GM23338 (cell line): ENCODE data around the gene ARHGAP10. TPM values are rescaled to one million over a fixed set of nuclear protein-coding genes. Genes with fewer than 3 reads are reported as not detected.

ENCODE experiments used
- ATAC-seq: fragments of 200-7000 bp; cut with Tn5 transposase; 3 replicates; pipeline ENCODE4 v1.9.1; 2020
- DNase-seq: peaks from one replicate; pipeline ENCODE4 v3.0.0-alpha.2; 2015; ENCODE audit warnings: low spot score
- H2AFZ ChIP-seq: fragments of 200-600 bp; sonication (generic); 2 replicates; pipeline ENCODE4 v1.8.0; 2016; ENCODE audit warnings: antibody characterized with exemption, mild to moderate bottlenecking, moderate library complexity
- H3F3A ChIP-seq: fragments of 200-600 bp; sonication (generic); replicated peaks from 2 replicates; pipeline ENCODE4 v1.8.0; 2017; ENCODE audit warnings: antibody characterized with exemption, mixed run types, low read depth
- H3K27ac ChIP-seq: fragments of 200-600 bp; sonication (generic); 2 replicates; pipeline ENCODE4 v1.6.1; 2016; ENCODE audit warnings: low read depth
- H3K27me3 ChIP-seq: fragments of 200-600 bp; sonication (generic); 2 replicates; pipeline ENCODE4 v1.8.0; 2016; ENCODE audit warnings: mild to moderate bottlenecking, mixed run types, moderate library complexity; ENCODE audit not compliant: insufficient read depth
- H3K36me3 ChIP-seq: fragments of 200-600 bp; sonication (generic); 2 replicates; pipeline ENCODE4 v1.8.0; 2016; ENCODE audit warnings: mild to moderate bottlenecking; ENCODE audit not compliant: insufficient read depth
- H3K4me1 ChIP-seq: fragments of 200-600 bp; sonication (generic); 2 replicates; pipeline ENCODE4 v1.8.0; 2016; ENCODE audit warnings: mild to moderate bottlenecking, moderate library complexity; ENCODE audit not compliant: insufficient read depth
- H3K4me2 ChIP-seq: fragments of 200-600 bp; sonication (generic); 2 replicates; pipeline ENCODE4 v1.7.1; 2017; ENCODE audit warnings: mixed run types
- H3K4me3 ChIP-seq: fragments of 200-600 bp; sonication (generic); 2 replicates; pipeline ENCODE4 v1.6.1; 2016; ENCODE audit warnings: mixed run types
- H3K79me2 ChIP-seq: fragments of 200-600 bp; sonication (generic); replicated peaks from 2 replicates; pipeline ENCODE4 v1.8.0; 2017; ENCODE audit warnings: mild to moderate bottlenecking; ENCODE audit not compliant: insufficient read depth
- H3K9me2 ChIP-seq: fragments of 200-600 bp; sonication (generic); 2 replicates; pipeline ENCODE4 v1.8.0; 2017; ENCODE audit not compliant: insufficient read depth
- H4K20me1 ChIP-seq: fragments of 200-600 bp; sonication (generic); replicated peaks from 2 replicates; pipeline ENCODE4 v1.8.0; 2017; ENCODE audit warnings: mild to moderate bottlenecking; ENCODE audit not compliant: insufficient read depth
- H3K27ac Mint-ChIP-seq: 2 replicates; pipeline ENCODE4 v1.8.0; 2020; ENCODE audit warnings: inconsistent platforms, mild to moderate bottlenecking, moderate library complexity, mixed read lengths
- H3K27me3 Mint-ChIP-seq: 3 replicates; pipeline ENCODE4 v1.8.0; 2022; ENCODE audit warnings: low read depth, mild to moderate bottlenecking, moderate library complexity, mixed read lengths, inconsistent platforms; ENCODE audit not compliant: insufficient read depth, poor library complexity
- H3K36me3 Mint-ChIP-seq: 3 replicates; pipeline ENCODE4 v1.8.0; 2021; ENCODE audit warnings: low read depth, mild to moderate bottlenecking, inconsistent platforms, moderate library complexity, mixed read lengths
- H3K4me1 Mint-ChIP-seq: 3 replicates; pipeline ENCODE4 v1.8.0; 2020; ENCODE audit warnings: mild to moderate bottlenecking, inconsistent platforms, mixed read lengths
- H3K4me3 Mint-ChIP-seq: 3 replicates; pipeline ENCODE4 v1.8.0; 2021; ENCODE audit warnings: moderate library complexity, mild to moderate bottlenecking, inconsistent platforms, mixed read lengths
- H3K9me3 Mint-ChIP-seq: 3 replicates; pipeline ENCODE4 v1.8.0; 2020; ENCODE audit warnings: moderate library complexity, mild to moderate bottlenecking, inconsistent platforms, mixed read lengths
- CREB1 ChIP-seq: fragments of 250-450 bp; sonication (Bioruptor Pico); IDR thresholded peaks from 2 replicates; pipeline ENCODE4 v1.5.0; 2020; ENCODE audit warnings: low read depth, mild to moderate bottlenecking, moderate library complexity
- EZH2 ChIP-seq: fragments of 200-600 bp; sonication (generic); IDR thresholded peaks from one replicate; pipeline ENCODE4 v1.8.0; 2017; ENCODE audit warnings: antibody characterized with exemption, mild to moderate bottlenecking, low read depth; ENCODE audit not compliant: unreplicated experiment
- EZH2phosphoT487 ChIP-seq: fragments of 200-600 bp; sonication (generic); IDR thresholded peaks from one replicate; pipeline ENCODE4 v1.8.1; 2018; ENCODE audit warnings: antibody characterized with exemption; ENCODE audit not compliant: unreplicated experiment
- JUNB ChIP-seq: IDR thresholded peaks from one replicate; pipeline ENCODE4 v1.6.1; 2016; ENCODE audit warnings: antibody characterized with exemption; ENCODE audit not compliant: unreplicated experiment
- NANOG ChIP-seq: IDR thresholded peaks from 2 replicates; pipeline ENCODE4 v1.6.1; 2016; ENCODE audit warnings: antibody characterized with exemption, borderline replicate concordance
- POLR2AphosphoS5 ChIP-seq: IDR thresholded peaks from 2 replicates; pipeline ENCODE4 v1.6.1; 2016; ENCODE audit warnings: antibody characterized with exemption, low read depth
- STAT1 ChIP-seq: IDR thresholded peaks from one replicate; pipeline ENCODE4 v1.6.1; 2016; ENCODE audit warnings: antibody characterized with exemption; ENCODE audit not compliant: unreplicated experiment
- ZNF114 ChIP-seq: fragments of 250-450 bp; sonication (Bioruptor Pico); IDR thresholded peaks from 2 replicates; pipeline ENCODE4 v1.5.0; 2020; ENCODE audit warnings: mild to moderate bottlenecking, moderate library complexity
- ZNF331 ChIP-seq: fragments of 250-450 bp; sonication (Bioruptor Pico); IDR thresholded peaks from 2 replicates; pipeline ENCODE4 v1.5.0; 2020; ENCODE audit warnings: low read depth, mild to moderate bottlenecking, moderate library complexity
- polyA plus RNA-seq: library from polyadenylated mRNA; unstranded; fragments of >200 nt; fragmentation: Nextera tagmentation; extraction: Ambion mirVana; gene quantifications from 2 replicates; pipeline ENCODE4 v1.2.1, GENCODE V29; 2016
- total RNA-seq: library from RNA; depleted of rRNA; stranded (reverse); fragments of >200 nt; shearing (Covaris generic); gene quantifications from 2 replicates; pipeline ENCODE4 v1.2.3, GENCODE V29; 2014
- TF ChIP-seq, protein P1 (sequence below), 2 experiments: fragments of 200-600 bp in 1 of 2; sonication (generic) in 1 of 2; conservative IDR thresholded peaks; 2 replicates each; pipeline versions ENCODE4 v1.5.1 to v1.6.1; 2016 to 2017; ENCODE audit warnings: antibody characterized with exemption in 2 of 2, low read depth in 2 of 2, mild to moderate bottlenecking in 2 of 2, moderate library complexity in 1 of 2
- TF ChIP-seq, protein P2 (sequence below): IDR thresholded peaks from one replicate; pipeline ENCODE4 v1.6.1; 2018; ENCODE audit warnings: antibody characterized with exemption; ENCODE audit not compliant: unreplicated experiment
- TF ChIP-seq, protein P3 (sequence below): fragments of 250-450 bp; sonication (Bioruptor Pico); IDR thresholded peaks from 2 replicates; pipeline ENCODE4 v1.5.0; 2020; ENCODE audit warnings: mild to moderate bottlenecking, moderate library complexity
- TF ChIP-seq, protein P4 (sequence below): IDR thresholded peaks from 2 replicates; pipeline ENCODE4 v1.6.1; 2016; ENCODE audit warnings: antibody characterized with exemption

The ARHGAP10 gene
- total and polyA plus RNA-seq, 2 experiments from 2014 or later: 5.1 to 6.3 TPM

DNA sequence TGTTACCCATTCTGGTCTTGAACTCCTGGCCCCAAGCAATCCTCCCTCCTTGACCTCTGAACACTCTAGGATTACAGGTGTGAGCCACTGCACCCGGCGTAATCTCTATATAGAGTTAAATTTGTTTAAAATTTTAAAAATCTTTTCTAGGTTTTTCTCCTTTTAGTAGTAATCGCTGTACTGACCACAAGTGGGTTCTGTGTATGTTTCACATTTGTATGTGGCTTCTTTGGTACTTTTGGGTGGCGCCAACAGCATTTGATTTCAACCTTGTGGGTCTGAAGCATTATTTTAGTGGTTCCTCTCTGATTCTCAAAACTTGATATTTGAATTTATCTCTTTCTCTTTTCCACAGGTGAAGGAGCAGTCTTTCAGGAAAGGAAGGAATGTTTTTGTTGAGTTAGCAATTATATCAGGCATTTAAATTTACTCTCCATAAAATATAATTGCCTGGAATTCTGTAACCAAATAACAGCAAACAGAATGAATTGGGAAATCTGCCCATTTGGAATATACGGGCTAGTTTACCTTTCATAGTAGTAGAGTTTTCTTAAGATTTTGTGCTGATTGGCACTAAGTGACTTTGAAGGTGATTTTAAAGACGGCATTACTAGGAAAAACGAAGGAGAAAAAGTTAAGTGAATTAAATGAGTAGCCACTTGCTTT lies 29.5 kb downstream of the ARHGAP10 start:
- TF ChIP-seq, protein P1, sequence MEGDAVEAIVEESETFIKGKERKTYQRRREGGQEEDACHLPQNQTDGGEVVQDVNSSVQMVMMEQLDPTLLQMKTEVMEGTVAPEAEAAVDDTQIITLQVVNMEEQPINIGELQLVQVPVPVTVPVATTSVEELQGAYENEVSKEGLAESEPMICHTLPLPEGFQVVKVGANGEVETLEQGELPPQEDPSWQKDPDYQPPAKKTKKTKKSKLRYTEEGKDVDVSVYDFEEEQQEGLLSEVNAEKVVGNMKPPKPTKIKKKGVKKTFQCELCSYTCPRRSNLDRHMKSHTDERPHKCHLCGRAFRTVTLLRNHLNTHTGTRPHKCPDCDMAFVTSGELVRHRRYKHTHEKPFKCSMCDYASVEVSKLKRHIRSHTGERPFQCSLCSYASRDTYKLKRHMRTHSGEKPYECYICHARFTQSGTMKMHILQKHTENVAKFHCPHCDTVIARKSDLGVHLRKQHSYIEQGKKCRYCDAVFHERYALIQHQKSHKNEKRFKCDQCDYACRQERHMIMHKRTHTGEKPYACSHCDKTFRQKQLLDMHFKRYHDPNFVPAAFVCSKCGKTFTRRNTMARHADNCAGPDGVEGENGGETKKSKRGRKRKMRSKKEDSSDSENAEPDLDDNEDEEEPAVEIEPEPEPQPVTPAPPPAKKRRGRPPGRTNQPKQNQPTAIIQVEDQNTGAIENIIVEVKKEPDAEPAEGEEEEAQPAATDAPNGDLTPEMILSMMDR (conservative IDR thresholded peaks at IDR 0.05; ENCODE audit: low read depth in 2 of 2): no peak
- no peak for TF ChIP-seq EZH2phosphoT487
- TF ChIP-seq ZNF331 (CRISPR knock-in tag): no peak
- TF ChIP-seq CREB1 (CRISPR knock-in tag): no peak
- no peak for TF ChIP-seq EZH2
- TF ChIP-seq, protein P2, sequence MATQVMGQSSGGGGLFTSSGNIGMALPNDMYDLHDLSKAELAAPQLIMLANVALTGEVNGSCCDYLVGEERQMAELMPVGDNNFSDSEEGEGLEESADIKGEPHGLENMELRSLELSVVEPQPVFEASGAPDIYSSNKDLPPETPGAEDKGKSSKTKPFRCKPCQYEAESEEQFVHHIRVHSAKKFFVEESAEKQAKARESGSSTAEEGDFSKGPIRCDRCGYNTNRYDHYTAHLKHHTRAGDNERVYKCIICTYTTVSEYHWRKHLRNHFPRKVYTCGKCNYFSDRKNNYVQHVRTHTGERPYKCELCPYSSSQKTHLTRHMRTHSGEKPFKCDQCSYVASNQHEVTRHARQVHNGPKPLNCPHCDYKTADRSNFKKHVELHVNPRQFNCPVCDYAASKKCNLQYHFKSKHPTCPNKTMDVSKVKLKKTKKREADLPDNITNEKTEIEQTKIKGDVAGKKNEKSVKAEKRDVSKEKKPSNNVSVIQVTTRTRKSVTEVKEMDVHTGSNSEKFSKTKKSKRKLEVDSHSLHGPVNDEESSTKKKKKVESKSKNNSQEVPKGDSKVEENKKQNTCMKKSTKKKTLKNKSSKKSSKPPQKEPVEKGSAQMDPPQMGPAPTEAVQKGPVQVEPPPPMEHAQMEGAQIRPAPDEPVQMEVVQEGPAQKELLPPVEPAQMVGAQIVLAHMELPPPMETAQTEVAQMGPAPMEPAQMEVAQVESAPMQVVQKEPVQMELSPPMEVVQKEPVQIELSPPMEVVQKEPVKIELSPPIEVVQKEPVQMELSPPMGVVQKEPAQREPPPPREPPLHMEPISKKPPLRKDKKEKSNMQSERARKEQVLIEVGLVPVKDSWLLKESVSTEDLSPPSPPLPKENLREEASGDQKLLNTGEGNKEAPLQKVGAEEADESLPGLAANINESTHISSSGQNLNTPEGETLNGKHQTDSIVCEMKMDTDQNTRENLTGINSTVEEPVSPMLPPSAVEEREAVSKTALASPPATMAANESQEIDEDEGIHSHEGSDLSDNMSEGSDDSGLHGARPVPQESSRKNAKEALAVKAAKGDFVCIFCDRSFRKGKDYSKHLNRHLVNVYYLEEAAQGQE: no peak
- TF ChIP-seq ZNF114 (CRISPR knock-in tag): no peak
- TF ChIP-seq NANOG: no peak
- no peak for TF ChIP-seq POLR2AphosphoS5
- TF ChIP-seq, protein P3, sequence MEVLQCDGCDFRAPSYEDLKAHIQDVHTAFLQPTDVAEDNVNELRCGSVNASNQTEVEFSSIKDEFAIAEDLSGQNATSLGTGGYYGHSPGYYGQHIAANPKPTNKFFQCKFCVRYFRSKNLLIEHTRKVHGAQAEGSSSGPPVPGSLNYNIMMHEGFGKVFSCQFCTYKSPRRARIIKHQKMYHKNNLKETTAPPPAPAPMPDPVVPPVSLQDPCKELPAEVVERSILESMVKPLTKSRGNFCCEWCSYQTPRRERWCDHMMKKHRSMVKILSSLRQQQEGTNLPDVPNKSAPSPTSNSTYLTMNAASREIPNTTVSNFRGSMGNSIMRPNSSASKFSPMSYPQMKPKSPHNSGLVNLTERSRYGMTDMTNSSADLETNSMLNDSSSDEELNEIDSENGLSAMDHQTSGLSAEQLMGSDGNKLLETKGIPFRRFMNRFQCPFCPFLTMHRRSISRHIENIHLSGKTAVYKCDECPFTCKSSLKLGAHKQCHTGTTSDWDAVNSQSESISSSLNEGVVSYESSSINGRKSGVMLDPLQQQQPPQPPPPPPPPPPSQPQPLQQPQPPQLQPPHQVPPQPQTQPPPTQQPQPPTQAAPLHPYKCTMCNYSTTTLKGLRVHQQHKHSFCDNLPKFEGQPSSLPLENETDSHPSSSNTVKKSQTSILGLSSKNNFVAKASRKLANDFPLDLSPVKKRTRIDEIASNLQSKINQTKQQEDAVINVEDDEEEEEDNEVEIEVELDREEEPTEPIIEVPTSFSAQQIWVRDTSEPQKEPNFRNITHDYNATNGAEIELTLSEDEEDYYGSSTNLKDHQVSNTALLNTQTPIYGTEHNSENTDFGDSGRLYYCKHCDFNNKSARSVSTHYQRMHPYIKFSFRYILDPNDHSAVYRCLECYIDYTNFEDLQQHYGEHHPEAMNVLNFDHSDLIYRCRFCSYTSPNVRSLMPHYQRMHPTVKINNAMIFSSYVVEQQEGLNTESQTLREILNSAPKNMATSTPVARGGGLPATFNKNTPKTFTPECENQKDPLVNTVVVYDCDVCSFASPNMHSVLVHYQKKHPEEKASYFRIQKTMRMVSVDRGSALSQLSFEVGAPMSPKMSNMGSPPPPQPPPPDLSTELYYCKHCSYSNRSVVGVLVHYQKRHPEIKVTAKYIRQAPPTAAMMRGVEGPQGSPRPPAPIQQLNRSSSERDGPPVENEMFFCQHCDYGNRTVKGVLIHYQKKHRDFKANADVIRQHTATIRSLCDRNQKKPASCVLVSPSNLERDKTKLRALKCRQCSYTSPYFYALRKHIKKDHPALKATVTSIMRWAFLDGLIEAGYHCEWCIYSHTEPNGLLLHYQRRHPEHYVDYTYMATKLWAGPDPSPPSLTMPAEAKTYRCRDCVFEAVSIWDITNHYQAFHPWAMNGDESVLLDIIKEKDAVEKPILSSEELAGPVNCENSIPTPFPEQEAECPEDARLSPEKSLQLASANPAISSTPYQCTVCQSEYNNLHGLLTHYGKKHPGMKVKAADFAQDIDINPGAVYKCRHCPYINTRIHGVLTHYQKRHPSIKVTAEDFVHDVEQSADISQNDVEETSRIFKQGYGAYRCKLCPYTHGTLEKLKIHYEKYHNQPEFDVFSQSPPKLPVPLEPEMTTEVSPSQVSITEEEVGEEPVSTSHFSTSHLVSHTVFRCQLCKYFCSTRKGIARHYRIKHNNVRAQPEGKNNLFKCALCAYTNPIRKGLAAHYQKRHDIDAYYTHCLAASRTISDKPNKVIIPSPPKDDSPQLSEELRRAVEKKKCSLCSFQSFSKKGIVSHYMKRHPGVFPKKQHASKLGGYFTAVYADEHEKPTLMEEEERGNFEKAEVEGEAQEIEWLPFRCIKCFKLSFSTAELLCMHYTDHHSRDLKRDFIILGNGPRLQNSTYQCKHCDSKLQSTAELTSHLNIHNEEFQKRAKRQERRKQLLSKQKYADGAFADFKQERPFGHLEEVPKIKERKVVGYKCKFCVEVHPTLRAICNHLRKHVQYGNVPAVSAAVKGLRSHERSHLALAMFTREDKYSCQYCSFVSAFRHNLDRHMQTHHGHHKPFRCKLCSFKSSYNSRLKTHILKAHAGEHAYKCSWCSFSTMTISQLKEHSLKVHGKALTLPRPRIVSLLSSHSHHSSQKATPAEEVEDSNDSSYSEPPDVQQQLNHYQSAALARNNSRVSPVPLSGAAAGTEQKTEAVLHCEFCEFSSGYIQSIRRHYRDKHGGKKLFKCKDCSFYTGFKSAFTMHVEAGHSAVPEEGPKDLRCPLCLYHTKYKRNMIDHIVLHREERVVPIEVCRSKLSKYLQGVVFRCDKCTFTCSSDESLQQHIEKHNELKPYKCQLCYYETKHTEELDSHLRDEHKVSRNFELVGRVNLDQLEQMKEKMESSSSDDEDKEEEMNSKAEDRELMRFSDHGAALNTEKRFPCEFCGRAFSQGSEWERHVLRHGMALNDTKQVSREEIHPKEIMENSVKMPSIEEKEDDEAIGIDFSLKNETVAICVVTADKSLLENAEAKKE (CRISPR knock-in tag): no peak
- TF ChIP-seq JUNB: no peak
- no peak for TF ChIP-seq STAT1
- TF ChIP-seq, protein P4, sequence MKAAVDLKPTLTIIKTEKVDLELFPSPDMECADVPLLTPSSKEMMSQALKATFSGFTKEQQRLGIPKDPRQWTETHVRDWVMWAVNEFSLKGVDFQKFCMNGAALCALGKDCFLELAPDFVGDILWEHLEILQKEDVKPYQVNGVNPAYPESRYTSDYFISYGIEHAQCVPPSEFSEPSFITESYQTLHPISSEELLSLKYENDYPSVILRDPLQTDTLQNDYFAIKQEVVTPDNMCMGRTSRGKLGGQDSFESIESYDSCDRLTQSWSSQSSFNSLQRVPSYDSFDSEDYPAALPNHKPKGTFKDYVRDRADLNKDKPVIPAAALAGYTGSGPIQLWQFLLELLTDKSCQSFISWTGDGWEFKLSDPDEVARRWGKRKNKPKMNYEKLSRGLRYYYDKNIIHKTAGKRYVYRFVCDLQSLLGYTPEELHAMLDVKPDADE: no peak
- Histone ChIP-seq H4K20me1 (0 out of 2 replicates have a peak, but pooled peaks cover 3% of the 10 kb centered on the region), H3K4me2 (no peak overlapping the region), H3K79me2 (no peaks in the 10 kb centered on the region), H3K9me2 (no peaks in the 10 kb centered on the region), H3K4me1 (no peaks in the 10 kb centered on the region), H2AFZ (no peak overlapping the region), H3K27ac (no peak overlapping the region), H3K36me3 (no peaks in the 10 kb centered on the region), H3F3A (no peaks in the 10 kb centered on the region), H3K4me3 (no peak overlapping the region), H3K27me3 (no peaks in the 10 kb centered on the region)
- no peak overlapping the region for H3K4me3 Mint-ChIP-seq
- H3K9me3 Mint-ChIP-seq: no peaks in the 10 kb centered on the region
- H3K27me3 Mint-ChIP-seq: peaks cover 4% of the 10 kb centered on the region
- no peaks in the 10 kb centered on the region; the same call in 2 of the 3 replicates for H3K4me1 Mint-ChIP-seq
- H3K27ac Mint-ChIP-seq: no peak overlapping the region
- DNase-seq (no peak), ATAC-seq (no peak)
- no peaks in the 10 kb centered on the region for H3K36me3 Mint-ChIP-seq
